Liver (tissue), 9 donors: ENCODE measurements around the gene SOST. TPM values are rescaled to one million over a fixed set of nuclear protein-coding genes. Genes with fewer than 3 reads are reported as not detected.
A peak's percentile ranks its signal among the peaks of the same experiment; 100 is the strongest.

Experiments used
- DNase-seq: peaks from one replicate; pipeline ENCODE4 v3.0.0-alpha.2; 2017; ENCODE audit warnings: low spot score
- H3K27ac ChIP-seq, 2 donors: one replicate each; pipeline ENCODE4 v1.7.0; 2013; ENCODE audit warnings: inconsistent platforms in 2 of 2, low read length in 2 of 2, control low read depth in 1 of 2, low read depth in 1 of 2, mild to moderate bottlenecking in 1 of 2
- H3K27me3 ChIP-seq, 4 donors: one replicate each; pipeline versions ENCODE4 v1.6.1 to v1.7.0; 2013; ENCODE audit warnings: low read length in 3 of 4, inconsistent platforms in 1 of 4, mild to moderate bottlenecking in 1 of 4, moderate library complexity in 1 of 4; ENCODE audit not compliant: control insufficient read depth in 4 of 4, insufficient read depth in 4 of 4
- H3K36me3 ChIP-seq, 4 donors: one replicate each; pipeline versions ENCODE4 v1.6.1 to v1.7.0; 2013; ENCODE audit warnings: low read length in 3 of 4, mild to moderate bottlenecking in 3 of 4, low read depth in 1 of 4, moderate library complexity in 1 of 4; ENCODE audit not compliant: control insufficient read depth in 4 of 4, insufficient read depth in 3 of 4
- H3K4me1 ChIP-seq, 4 donors: one replicate each; pipeline versions ENCODE4 v1.6.1 to v1.7.0; 2013; ENCODE audit warnings: low read length in 3 of 4, mild to moderate bottlenecking in 3 of 4, moderate library complexity in 1 of 4; ENCODE audit not compliant: control insufficient read depth in 4 of 4, insufficient read depth in 4 of 4
- H3K4me3 ChIP-seq, 3 donors: one replicate each; pipeline versions ENCODE4 v1.6.1 to v1.7.0; 2013; ENCODE audit warnings: low read length in 3 of 3, control low read depth in 1 of 3, low read depth in 1 of 3, mild to moderate bottlenecking in 1 of 3
- H3K9ac ChIP-seq, 2 donors: one replicate each; pipeline ENCODE4 v1.7.0; 2013; ENCODE audit warnings: low read length in 2 of 2, mild to moderate bottlenecking in 2 of 2, moderate library complexity in 2 of 2, control low read depth in 1 of 2, low read depth in 1 of 2
- H3K9me3 ChIP-seq, 4 donors: one replicate each; pipeline versions ENCODE4 v1.6.1 to v1.7.0; 2013; ENCODE audit warnings: low read length in 3 of 4; ENCODE audit not compliant: control insufficient read depth in 4 of 4
- EGR1 ChIP-seq, 2 donors: IDR thresholded peaks; 2 replicates each; pipeline ENCODE4 v1.6.1; 2016 to 2018; ENCODE audit warnings: antibody characterized with exemption in 2 of 2, low read depth in 2 of 2
- FOXA2 ChIP-seq: IDR thresholded peaks from 2 replicates; pipeline ENCODE4 v1.6.1; 2016; ENCODE audit warnings: antibody characterized with exemption
- GABPA ChIP-seq, 2 donors: IDR thresholded peaks in 1 of 2; conservative IDR thresholded peaks in 1 of 2; 2 replicates each; pipeline ENCODE4 v1.6.1; 2016; ENCODE audit warnings: antibody characterized with exemption in 2 of 2, mild to moderate bottlenecking in 1 of 2, moderate library complexity in 1 of 2
- NR2F2 ChIP-seq: IDR thresholded peaks from 2 replicates; pipeline ENCODE4 v1.6.1; 2016; ENCODE audit warnings: antibody characterized with exemption
- SP1 ChIP-seq: IDR thresholded peaks from 2 replicates; pipeline ENCODE4 v1.6.1; 2018; ENCODE audit warnings: antibody characterized with exemption, mild to moderate bottlenecking
- TAF1 ChIP-seq: conservative IDR thresholded peaks from 2 replicates; pipeline ENCODE4 v1.6.1; 2016; ENCODE audit warnings: antibody characterized with exemption, mild to moderate bottlenecking
- WGBS: extraction: QIAGEN DNeasy Blood & Tissue Kit; methylation state at CpG from one replicate; pipeline ENCODE4 v1.1.7; 2013; 5-methylcytosine and 5-hydroxymethylcytosine counted together
- polyA plus RNA-seq, 2 donors: library from polyadenylated mRNA; stranded (reverse) in 1 of 2; unstranded in 1 of 2; fragments of 200-250 nt in 1 of 2; fragments of >200 nt in 1 of 2; fragmentation: Nextera tagmentation in 1 of 2; extraction: Ambion mirVana in 1 of 2; gene quantifications; one replicate each; pipeline versions ENCODE4 v1.2.1 to v1.2.3, GENCODE V29; 2013 to 2015
- total RNA-seq, 2 donors: library from RNA; depleted of rRNA; stranded (reverse); fragments of >200 nt; gene quantifications; one replicate each; pipeline ENCODE4 v1.2.3, GENCODE V29; 2014
- TF ChIP-seq, protein P1 (sequence below): fragments of 150-350 bp; IDR thresholded peaks from 2 replicates; pipeline ENCODE4 v1.5.1; 2017; ENCODE audit warnings: improper control_type of control experiment, low read depth, low read length; ENCODE audit not compliant: missing input control
- donor health status: healthy.
- donor health status: healthy.
- donor health status: healthy.
- donor health status: healthy.
- donor health status: healthy.

Gene SOST
- total and polyA plus RNA-seq, 4 donors, result not detected

DNA sequence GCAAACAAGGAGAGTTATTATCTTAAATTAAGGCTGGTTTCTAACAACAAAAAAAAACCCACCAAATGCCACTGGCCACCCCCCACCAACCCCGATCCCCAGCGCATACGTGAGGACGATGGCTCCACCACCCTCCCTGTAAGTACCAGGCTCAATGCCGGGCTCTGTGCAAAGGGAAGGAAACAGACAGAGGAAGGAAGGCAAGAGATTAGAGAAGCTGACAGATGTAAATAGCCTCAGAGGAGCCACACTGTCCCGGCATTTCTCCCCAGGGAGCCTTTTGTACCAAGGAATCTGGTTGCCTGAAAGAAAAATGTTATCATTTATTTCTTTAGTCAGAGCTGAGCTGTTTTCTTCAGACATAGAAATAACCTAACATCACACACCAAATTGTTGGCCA is 13.1 kb downstream of the SOST start:
- Histone ChIP-seq H3K9me3 (no peaks in the 10 kb centered on the region), H3K27ac (no peak overlapping the region), H3K4me1 (peaks cover 0 to 5% (median 0%) of the 10 kb centered on the region in 4 donors), H3K4me3 (no peak overlapping the region), H3K27me3 (peaks cover 0 to 6% (median 0%) of the 10 kb centered on the region in 4 donors), H3K36me3 (no peaks in the 10 kb centered on the region), H3K9ac (no peak overlapping the region)
- TF ChIP-seq NR2F2 (peak; percentile 12), GABPA (IDR thresholded peaks at IDR 0.05 in 1 of 2, conservative IDR thresholded peaks at IDR 0.05 in 1 of 2) (no peak)
- WGBS, result 20% methylated on average over 6 of the region's 6 CpGs
- DNase-seq, result no peak

DNA sequence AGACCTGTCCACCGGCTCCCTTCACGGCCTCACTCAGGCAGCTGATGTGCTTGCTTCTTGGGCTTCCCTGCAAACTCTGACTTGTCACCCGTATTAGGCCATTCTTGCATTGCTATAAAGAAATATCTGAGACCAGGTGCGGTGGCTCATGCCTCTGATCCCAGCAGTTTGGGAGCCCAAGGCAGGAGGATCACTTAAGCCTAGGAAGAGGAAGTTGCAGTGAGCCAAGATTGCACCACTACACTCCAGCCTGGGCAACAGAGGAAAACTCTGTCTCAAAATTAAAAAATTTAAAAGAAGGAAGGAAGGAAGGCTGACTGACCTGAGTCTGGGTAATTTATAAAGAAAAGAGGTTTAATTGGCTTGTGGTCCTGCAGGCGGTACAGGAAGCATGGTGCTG is 17.0 kb downstream of the SOST start:
- H3K36me3 ChIP-seq, result no peaks in the 10 kb centered on the region
- H3K4me3 ChIP-seq, result no peak overlapping the region
- H3K27ac ChIP-seq, result no peak overlapping the region
- TF ChIP-seq EGR1 (IDR thresholded peaks at IDR 0.05; ENCODE audit: low read depth in 2 of 2) (no peak), GABPA (IDR thresholded peaks at IDR 0.05 in 1 of 2, conservative IDR thresholded peaks at IDR 0.05 in 1 of 2) (no peak), TAF1 (no peak)
- TF ChIP-seq, protein P1, sequence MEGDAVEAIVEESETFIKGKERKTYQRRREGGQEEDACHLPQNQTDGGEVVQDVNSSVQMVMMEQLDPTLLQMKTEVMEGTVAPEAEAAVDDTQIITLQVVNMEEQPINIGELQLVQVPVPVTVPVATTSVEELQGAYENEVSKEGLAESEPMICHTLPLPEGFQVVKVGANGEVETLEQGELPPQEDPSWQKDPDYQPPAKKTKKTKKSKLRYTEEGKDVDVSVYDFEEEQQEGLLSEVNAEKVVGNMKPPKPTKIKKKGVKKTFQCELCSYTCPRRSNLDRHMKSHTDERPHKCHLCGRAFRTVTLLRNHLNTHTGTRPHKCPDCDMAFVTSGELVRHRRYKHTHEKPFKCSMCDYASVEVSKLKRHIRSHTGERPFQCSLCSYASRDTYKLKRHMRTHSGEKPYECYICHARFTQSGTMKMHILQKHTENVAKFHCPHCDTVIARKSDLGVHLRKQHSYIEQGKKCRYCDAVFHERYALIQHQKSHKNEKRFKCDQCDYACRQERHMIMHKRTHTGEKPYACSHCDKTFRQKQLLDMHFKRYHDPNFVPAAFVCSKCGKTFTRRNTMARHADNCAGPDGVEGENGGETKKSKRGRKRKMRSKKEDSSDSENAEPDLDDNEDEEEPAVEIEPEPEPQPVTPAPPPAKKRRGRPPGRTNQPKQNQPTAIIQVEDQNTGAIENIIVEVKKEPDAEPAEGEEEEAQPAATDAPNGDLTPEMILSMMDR, result no peak
- H3K9ac ChIP-seq, result no peak overlapping the region
- WGBS, result 92% methylated on average over 5 of the region's 5 CpGs
- H3K9me3 ChIP-seq, result no peaks in the 10 kb centered on the region
- no peaks in the 10 kb centered on the region for H3K27me3 ChIP-seq
- DNase-seq, result no peak
- H3K4me1 ChIP-seq, result peaks cover 0 to 5% (median 0%) of the 10 kb centered on the region in 4 donors

DNA sequence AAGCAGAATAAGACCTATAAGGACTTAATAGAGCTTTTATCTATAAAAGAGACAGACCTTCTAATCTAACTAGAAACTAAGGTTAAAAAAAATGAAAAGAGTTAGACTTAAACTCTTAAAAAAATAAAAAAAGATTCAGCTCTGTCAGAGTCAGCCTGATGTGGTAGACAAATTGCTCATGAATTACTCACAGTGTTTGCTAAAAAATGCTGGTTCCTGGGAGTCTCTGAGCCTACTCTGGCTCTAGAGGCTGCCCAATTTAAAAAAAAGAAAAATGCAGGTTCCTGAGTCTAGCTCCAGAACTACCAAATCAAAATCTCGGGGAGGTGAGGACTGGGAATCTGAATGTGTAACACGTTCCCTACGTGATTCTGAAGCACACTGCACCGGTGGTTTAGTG is 18.1 kb downstream of the SOST start:
- WGBS, result 87% methylated on average over 4 of the region's 4 CpGs
- TF ChIP-seq FOXA2 (no peak), EGR1 (IDR thresholded peaks at IDR 0.05; ENCODE audit: low read depth in 2 of 2) (no peak), SP1 (no peak), GABPA (IDR thresholded peaks at IDR 0.05 in 1 of 2, conservative IDR thresholded peaks at IDR 0.05 in 1 of 2) (no peak), NR2F2 (no peak)

GRCh38 chr17:43737722-43738121 is 20.9 kb downstream of the SOST start:
- Histone ChIP-seq H3K4me1 (no peaks in the 10 kb centered on the region), H3K4me3 (no peak overlapping the region), H3K27me3 (no peaks in the 10 kb centered on the region), H3K27ac (no peak overlapping the region), H3K9me3 (no peaks in the 10 kb centered on the region), H3K36me3 (no peaks in the 10 kb centered on the region), H3K9ac (no peak overlapping the region)
- no peak for TF ChIP-seq EGR1 (IDR thresholded peaks at IDR 0.05; ENCODE audit: low read depth in 2 of 2)
- no peak for TF ChIP-seq NR2F2
- TF ChIP-seq GABPA (IDR thresholded peaks at IDR 0.05 in 1 of 2, conservative IDR thresholded peaks at IDR 0.05 in 1 of 2), result no peak
- DNase-seq, result no peak
- 89% methylated on average over 2 of the region's 2 CpGs for WGBS

More for the DNA sequence above, 18.1 kb downstream of the SOST start:
- no peak for DNase-seq
- no peaks in the 10 kb centered on the region for H3K27me3 ChIP-seq
- no peaks in the 10 kb centered on the region for H3K4me1 ChIP-seq
- H3K36me3 ChIP-seq, result no peaks in the 10 kb centered on the region
- H3K27ac ChIP-seq, result no peak overlapping the region
- H3K4me3 ChIP-seq, result no peak overlapping the region
- H3K9ac ChIP-seq, result no peak overlapping the region
- H3K9me3 ChIP-seq, result no peaks in the 10 kb centered on the region
